HepG2 (cell line): ENCODE measurements around the gene TNN. TPM values are rescaled to one million over a fixed set of nuclear protein-coding genes. Genes with fewer than 3 reads are reported as not detected.

Experiments
- ATAC-seq: fragments of 200-7000 bp; cut with Tn5 transposase; 3 replicates; pipeline ENCODE4 v1.9.1; 2020; ENCODE audit warnings: mild to moderate bottlenecking, moderate library complexity
- BruUV-seq: library from RNA; stranded (reverse); fragments of 400-500 nt; replicated peaks from 2 replicates; lab custom pipeline; 2021; lab: Mats Ljungman, UMichigan
- CTCF ChIA-PET: fragments of 300-600 bp; formaldehyde crosslinking; extraction: SDS; loops from one replicate; lab custom pipeline; 2021; ENCODE audit warnings: low total read pairs, inconsistent platforms, low intra/inter-chr PET ratio; lab: Yijun Ruan, JAX
- POLR2A ChIA-PET: fragments of 350-600 bp; sonication (Branson Sonifier 250); formaldehyde crosslinking; loops from one replicate; lab custom pipeline; 2020; ENCODE audit warnings: antibody characterized with exemption, inconsistent platforms; lab: Yijun Ruan, JAX
- DNase-seq: peaks from one replicate; pipeline ENCODE4 v3.0.0-alpha.2; 2015; ENCODE audit warnings: low spot score
- FAIRE-seq: peaks from 3 replicates; lab custom pipeline; 2011; peaks lifted over from hg19 to GRCh38; lab: Jason Lieb, UNC
- H2AFZ ChIP-seq: one replicate; pipeline ENCODE4 v1.6.1; 2011; ENCODE audit warnings: low read length, inconsistent platforms
- H3K27ac ChIP-seq: fragments of 300-600 bp; 3 replicates; pipeline ENCODE4 v1.8.0; 2011; ENCODE audit warnings: mixed run types, mild to moderate bottlenecking, mixed read lengths, low read length, inconsistent platforms; ENCODE audit not compliant: insufficient read depth; ENCODE audit errors: extremely low read length
- H3K27me3 ChIP-seq, 2 experiments: fragments of 200-600 bp in 1 of 2; 2 replicates in 1 of 2; 3 replicates in 1 of 2; pipeline versions ENCODE4 v1.6.0 to v1.8.0; 2011; ENCODE audit warnings: low read length in 2 of 2, mild to moderate bottlenecking in 2 of 2, moderate library complexity in 2 of 2, inconsistent platforms in 1 of 2; ENCODE audit not compliant: insufficient read depth in 2 of 2, control insufficient read depth in 1 of 2
- H3K36me3 ChIP-seq, 2 experiments: fragments of 200-600 bp in 1 of 2; replicated peaks in 1 of 2; 2 replicates in 1 of 2; 3 replicates in 1 of 2; pipeline versions ENCODE4 v1.5.1 to v1.8.0; 2011; ENCODE audit warnings: low read length in 2 of 2, inconsistent platforms in 1 of 2; ENCODE audit not compliant: insufficient read depth in 2 of 2, control insufficient read depth in 1 of 2
- H3K4me1 ChIP-seq: 2 replicates; pipeline ENCODE4 v1.5.1; 2012; ENCODE audit warnings: low read length, inconsistent platforms; ENCODE audit not compliant: insufficient read depth
- H3K4me2 ChIP-seq: 2 replicates; pipeline ENCODE4 v1.6.0; 2011; ENCODE audit warnings: low read depth, low read length, inconsistent platforms
- H3K4me3 ChIP-seq, 3 experiments: fragments of 200-600 bp in 1 of 3; sonication (generic), shearing (Covaris generic) in 1 of 3; replicated peaks in 1 of 3; 2 replicates each; pipeline ENCODE4 v1.5.1; 2011 to 2016; ENCODE audit warnings: low read length in 3 of 3, inconsistent platforms in 2 of 3, low read depth in 2 of 3, mild to moderate bottlenecking in 2 of 3, control low read depth in 1 of 3, mixed read lengths in 1 of 3; ENCODE audit not compliant: insufficient read depth in 1 of 3
- H3K79me2 ChIP-seq: one replicate; pipeline ENCODE4 v1.6.1; 2011; ENCODE audit warnings: low read length, inconsistent platforms; ENCODE audit not compliant: insufficient read depth
- H3K9ac ChIP-seq: 2 replicates; pipeline ENCODE4 v1.6.0; 2011; ENCODE audit warnings: mild to moderate bottlenecking, low read depth, low read length, inconsistent platforms; ENCODE audit not compliant: insufficient read depth
- H3K9me3 ChIP-seq: 2 replicates; pipeline ENCODE4 v1.5.1; 2012; ENCODE audit warnings: mild to moderate bottlenecking, low read length
- H4K20me1 ChIP-seq: 2 replicates; pipeline ENCODE4 v1.6.0; 2011; ENCODE audit warnings: inconsistent platforms, mild to moderate bottlenecking, low read length, moderate library complexity; ENCODE audit not compliant: insufficient read depth
- CEBPG ChIP-seq: IDR thresholded peaks from 2 replicates; pipeline ENCODE4 v1.6.1; 2016
- LCORL ChIP-seq, 2 experiments: fragments of 450-650 bp in 1 of 2; sonication (generic) in 1 of 2; formaldehyde crosslinking in 1 of 2; IDR thresholded peaks; 2 replicates each; pipeline versions ENCODE4 v1.5.0 to v1.6.1; 2017 to 2020; ENCODE audit warnings: antibody characterized with exemption in 1 of 2, missing genetic modification reagents in 1 of 2
- MTF2 ChIP-seq: sonication (generic); formaldehyde crosslinking; IDR thresholded peaks from 2 replicates; pipeline ENCODE4 v1.5.0; 2020; ENCODE audit warnings: missing genetic modification reagents, borderline replicate concordance
- ZBTB7A ChIP-seq: sonication (generic); formaldehyde crosslinking; IDR thresholded peaks from 2 replicates; pipeline ENCODE4 v1.8.0; 2022; ENCODE audit warnings: mild to moderate bottlenecking, missing genetic modification reagents
- ZFP1 ChIP-seq: IDR thresholded peaks from 2 replicates; pipeline ENCODE4 v1.6.1; 2016
- ZNF841 ChIP-seq: sonication (generic); formaldehyde crosslinking; IDR thresholded peaks from 2 replicates; pipeline ENCODE4 v1.8.1; 2023; ENCODE audit warnings: missing genetic modification reagents, borderline replicate concordance
- ZNF850 ChIP-seq: sonication (generic); formaldehyde crosslinking; conservative IDR thresholded peaks from 2 replicates; pipeline ENCODE4 v1.9.0; 2021; ENCODE audit warnings: mild to moderate bottlenecking, missing genetic modification reagents
- WGBS: methylation state at CpG from one replicate; pipeline ENCODE4 v1.1.6; 2017; ENCODE audit warnings: low lambda C conversion rate; 5-methylcytosine and 5-hydroxymethylcytosine counted together
- in situ Hi-C: cut with HindIII; loops from 2 replicates; pipeline ENCODE4 v1.10.0; 2017; ENCODE audit warnings: low pct_unique_long_range_greater_than_20kb; ENCODE audit not compliant: extremely low pct_ligation_motif_present
- intact Hi-C: fragments of 100-400 bp; cut with micrococcal nuclease; formaldehyde crosslinking; loops from one replicate; pipeline ENCODE4 v1.10.0; 2022; ENCODE audit not compliant: unreplicated experiment
- polyA plus RNA-seq, 8 experiments: library from polyadenylated mRNA; depleted of rRNA in 3 of 8; stranded (reverse) in 7 of 8; unstranded in 1 of 8; fragments of >200 nt; fragmentation: Illumina TruSeq in 4 of 8; extraction: Trizol in 4 of 8; gene quantifications; 2 replicates each; pipeline versions ENCODE4 v1.2.1 to v1.2.3, GENCODE V29; 2011 to 2016; ENCODE audit warnings: low read depth in 4 of 8, missing spikeins in 1 of 8, mixed read lengths in 1 of 8; ENCODE audit not compliant: insufficient read depth in 1 of 8
- total RNA-seq, 5 experiments: library from RNA; depleted of rRNA; stranded (reverse); fragments of >200 nt; fragmentation: Illumina TruSeq; extraction: Trizol; gene quantifications; 2 replicates each; pipeline ENCODE4 v1.2.3, GENCODE V29; 2016; ENCODE audit warnings: low read depth in 1 of 5
- TF ChIP-seq, protein P1 (sequence below): sonication (generic); formaldehyde crosslinking; IDR thresholded peaks from 2 replicates; pipeline ENCODE4 v1.8.1; 2023; ENCODE audit warnings: mild to moderate bottlenecking, inconsistent platforms, moderate library complexity, missing genetic modification reagents, borderline replicate concordance

The TNN gene
- total and polyA plus RNA-seq, 2 of the 13 experiments (the other 11 are each of a cell fraction or from before 2014, with no cell fraction given): not detected

DNA sequence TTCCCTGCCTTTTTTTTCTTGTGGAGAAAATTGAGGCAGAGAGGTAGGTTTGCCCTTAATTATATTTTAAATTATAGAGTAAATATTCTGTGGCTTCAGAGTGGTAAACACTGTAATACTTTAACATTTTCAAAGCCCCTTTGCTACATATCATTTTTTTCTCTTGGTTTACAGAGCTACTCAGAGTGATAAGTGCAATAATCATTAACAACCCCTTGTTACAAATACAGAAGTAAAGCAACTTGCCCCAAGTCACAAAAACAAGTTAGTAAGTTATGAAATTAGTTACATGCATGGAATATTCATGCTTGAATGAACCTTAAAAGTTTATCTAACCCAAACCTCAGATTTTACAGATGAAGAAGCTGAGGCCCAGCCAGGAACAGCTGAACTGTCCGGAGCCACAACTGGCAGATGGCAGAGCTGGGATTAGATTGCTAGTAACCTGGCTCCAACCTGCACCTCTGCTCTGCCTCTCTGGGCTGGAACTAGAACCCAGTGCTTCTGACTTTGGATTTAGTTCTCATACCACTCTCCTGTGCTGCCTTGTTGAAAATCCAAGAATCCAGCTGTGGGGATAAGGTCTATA, 48.7 kb downstream of the TNN start:
- intact Hi-C loops: no loop called here
- Histone ChIP-seq H3K9ac (no peak overlapping the region), H3K4me1 (no peaks in the 10 kb centered on the region), H4K20me1 (no peaks in the 10 kb centered on the region), H3K27ac (no peak overlapping the region), H3K79me2 (no peaks in the 10 kb centered on the region), H3K4me3 (no peak overlapping the region), H3K36me3 (no peaks in the 10 kb centered on the region), H3K27me3 (no peaks in the 10 kb centered on the region), H3K9me3 (peaks cover 5% of the 10 kb centered on the region), H3K4me2 (no peak overlapping the region), H2AFZ (no peak overlapping the region)
- CTCF ChIA-PET: no interaction called here
- no peak for DNase-seq
- no peak for ATAC-seq
- POLR2A ChIA-PET: no interaction called here
- no TSS peak for BruUV-seq
- in situ Hi-C loops: loop anchor here (5.0 kb wide), 1 partner anchor 74 kb away; no protein-coding TSS in a partner anchor
- no CpG with 5 or more reads among the region's 1 CpG for WGBS
- FAIRE-seq: no peak
- TF ChIP-seq, protein P1, sequence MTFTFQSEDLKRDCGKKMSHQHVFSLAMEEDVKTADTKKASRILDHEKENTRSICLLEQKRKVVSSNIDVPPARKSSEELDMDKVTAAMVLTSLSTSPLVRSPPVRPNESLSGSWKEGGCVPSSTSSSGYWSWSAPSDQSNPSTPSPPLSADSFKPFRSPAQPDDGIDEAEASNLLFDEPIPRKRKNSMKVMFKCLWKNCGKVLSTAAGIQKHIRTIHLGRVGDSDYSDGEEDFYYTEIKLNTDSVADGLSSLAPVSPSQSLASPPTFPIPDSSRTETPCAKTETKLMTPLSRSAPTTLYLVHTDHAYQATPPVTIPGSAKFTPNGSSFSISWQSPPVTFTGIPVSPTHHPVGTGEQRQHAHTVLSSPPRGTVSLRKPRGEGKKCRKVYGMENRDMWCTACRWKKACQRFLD (CRISPR knock-in tag): no peak
- no peak for TF ChIP-seq LCORL (IDR thresholded peaks at IDR 0.05)
- TF ChIP-seq LCORL (CRISPR knock-in tag; IDR thresholded peaks at IDR 0.05): no peak
- TF ChIP-seq CEBPG: no peak
- TF ChIP-seq ZNF850 (CRISPR knock-in tag): no peak
- no peak for TF ChIP-seq MTF2 (CRISPR knock-in tag)
- TF ChIP-seq ZFP1 (CRISPR knock-in tag): no peak
- TF ChIP-seq ZBTB7A (CRISPR knock-in tag): no peak
- TF ChIP-seq ZNF841 (CRISPR knock-in tag): no peak
